ENCODE data around the gene TMEM229B. TPM values are rescaled to one million over a fixed set of nuclear protein-coding genes. Genes with fewer than 3 reads are reported as not detected.

The TMEM229B gene
- total RNA-seq, 1 donor from 2014 or later = 3.7 TPM

DNA sequence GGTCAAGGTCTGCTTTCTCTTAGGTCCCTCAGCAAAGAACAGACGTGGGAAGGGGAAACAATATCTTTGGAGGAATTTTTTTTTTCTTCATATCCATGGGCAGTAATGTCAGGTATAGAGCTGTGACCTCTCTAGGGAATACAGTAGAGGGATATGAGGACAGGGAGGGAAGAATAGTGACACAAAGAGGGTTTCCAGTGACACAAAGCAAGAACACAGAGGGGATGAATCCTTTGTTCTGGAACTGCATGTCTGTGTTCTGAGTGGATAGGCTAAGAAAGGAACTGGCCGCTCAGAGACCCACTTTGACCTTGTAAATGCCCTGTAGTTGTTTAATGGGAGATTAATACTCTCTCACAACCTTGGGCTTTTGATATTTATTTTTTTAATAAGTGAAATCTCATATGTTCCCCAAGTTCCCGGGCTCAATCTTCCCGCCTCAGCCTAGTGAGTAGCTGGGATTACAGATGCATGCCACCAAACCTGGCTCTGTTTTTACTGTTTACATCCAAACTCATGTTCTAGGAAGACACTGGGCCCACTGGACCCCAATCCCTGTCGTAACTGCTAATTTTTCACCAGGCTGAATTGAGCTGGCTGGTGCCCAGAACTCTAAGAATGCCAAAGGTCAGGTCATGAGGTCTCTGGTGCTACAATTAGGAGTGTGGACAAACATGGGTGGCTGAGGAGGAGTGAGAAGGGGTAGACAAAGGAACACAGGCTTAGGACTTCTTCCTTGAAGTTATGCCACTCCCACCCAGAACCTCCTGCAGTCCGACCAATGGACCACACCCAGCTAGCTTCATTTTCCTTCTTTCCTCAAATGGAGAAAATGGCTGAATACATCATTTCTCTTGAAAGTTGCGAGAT, 35.5 kb upstream of the TMEM229B start:
- no peak overlapping the region for H3K27ac Mint-ChIP-seq
- peaks cover 51% of the 10 kb centered on the region for H3K27me3 Mint-ChIP-seq
- H3K9me3 Mint-ChIP-seq = no peaks in the 10 kb centered on the region
- ATAC-seq (ENCODE audit: low read depth) = no peak
- TF ChIP-seq, protein P1, sequence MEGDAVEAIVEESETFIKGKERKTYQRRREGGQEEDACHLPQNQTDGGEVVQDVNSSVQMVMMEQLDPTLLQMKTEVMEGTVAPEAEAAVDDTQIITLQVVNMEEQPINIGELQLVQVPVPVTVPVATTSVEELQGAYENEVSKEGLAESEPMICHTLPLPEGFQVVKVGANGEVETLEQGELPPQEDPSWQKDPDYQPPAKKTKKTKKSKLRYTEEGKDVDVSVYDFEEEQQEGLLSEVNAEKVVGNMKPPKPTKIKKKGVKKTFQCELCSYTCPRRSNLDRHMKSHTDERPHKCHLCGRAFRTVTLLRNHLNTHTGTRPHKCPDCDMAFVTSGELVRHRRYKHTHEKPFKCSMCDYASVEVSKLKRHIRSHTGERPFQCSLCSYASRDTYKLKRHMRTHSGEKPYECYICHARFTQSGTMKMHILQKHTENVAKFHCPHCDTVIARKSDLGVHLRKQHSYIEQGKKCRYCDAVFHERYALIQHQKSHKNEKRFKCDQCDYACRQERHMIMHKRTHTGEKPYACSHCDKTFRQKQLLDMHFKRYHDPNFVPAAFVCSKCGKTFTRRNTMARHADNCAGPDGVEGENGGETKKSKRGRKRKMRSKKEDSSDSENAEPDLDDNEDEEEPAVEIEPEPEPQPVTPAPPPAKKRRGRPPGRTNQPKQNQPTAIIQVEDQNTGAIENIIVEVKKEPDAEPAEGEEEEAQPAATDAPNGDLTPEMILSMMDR (IDR thresholded peaks at IDR 0.05) = no peak
- no peak for DNase-seq
- no peaks in the 10 kb centered on the region for H3K36me3 Mint-ChIP-seq (ENCODE audit: low read depth)
- ChIA-PET POLR2A (no interaction called here), CTCF (interaction anchor here (0.8 to 4.9 kb wide), 4 partner anchors 14 to 97 kb away, joined by 3 to 48 read pairs (median 4); no protein-coding TSS in a partner anchor)
- intact Hi-C loops (cut with micrococcal nuclease) = no loop called here
- H3K4me1 Mint-ChIP-seq = peaks cover 3% of the 10 kb centered on the region
- H3K4me3 Mint-ChIP-seq = no peak overlapping the region

DNA sequence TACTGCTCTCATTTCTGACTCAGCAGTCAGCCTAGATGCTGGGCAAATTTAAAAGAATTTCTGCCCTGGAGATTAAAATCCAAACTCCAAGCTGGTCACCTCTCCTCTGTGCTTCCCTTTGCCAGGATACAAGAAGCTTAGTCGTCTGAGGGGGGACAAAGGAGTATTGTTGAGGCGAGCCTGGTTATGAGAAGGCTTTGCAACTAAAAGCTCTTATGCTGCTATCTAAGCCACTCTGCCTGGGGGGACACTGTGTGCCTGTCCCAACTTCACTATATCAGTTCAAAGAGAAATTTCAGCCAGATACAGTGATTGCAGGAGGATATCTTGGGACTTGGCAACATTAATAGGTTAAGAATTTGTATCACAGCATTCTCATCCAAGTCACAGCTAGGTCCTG, 33.7 kb upstream of the TMEM229B start:
- Mint-ChIP-seq H3K36me3 (ENCODE audit: low read depth) (no peaks in the 10 kb centered on the region), H3K27me3 (peaks cover 41% of the 10 kb centered on the region), H3K9me3 (no peaks in the 10 kb centered on the region), H3K4me1 (peaks cover 3% of the 10 kb centered on the region), H3K4me3 (no peak overlapping the region), H3K27ac (no peak overlapping the region)
- no peak for ATAC-seq (ENCODE audit: low read depth)
- ChIA-PET CTCF (no interaction called here), POLR2A (no interaction called here)
- no peak for DNase-seq
- intact Hi-C loops (cut with micrococcal nuclease) = no loop called here
- TF ChIP-seq, protein P1 (IDR thresholded peaks at IDR 0.05) = no peak

- DNase-seq (no peak), ATAC-seq (ENCODE audit: low read depth) (no peak)
- H3K27ac Mint-ChIP-seq = no peak overlapping the region
- H3K36me3 Mint-ChIP-seq (ENCODE audit: low read depth) = no peaks in the 10 kb centered on the region
- peaks cover 33% of the 10 kb centered on the region for H3K27me3 Mint-ChIP-seq
- no peak overlapping the region for H3K4me3 Mint-ChIP-seq
- CTCF ChIA-PET = interaction anchor here (0.8 kb wide), 1 partner anchor 51 kb away, joined by 4 read pairs; no protein-coding TSS in a partner anchor
- TF ChIP-seq, protein P1 (IDR thresholded peaks at IDR 0.05) = no peak
- H3K9me3 Mint-ChIP-seq = no peaks in the 10 kb centered on the region
- H3K4me1 Mint-ChIP-seq = peaks cover 17% of the 10 kb centered on the region
- POLR2A ChIA-PET = no interaction called here
- intact Hi-C loops (cut with micrococcal nuclease) = no loop called here
These were observed 32.0 kb upstream of the TMEM229B start for GRCh38 chr14:67520482-67520881.

DNA sequence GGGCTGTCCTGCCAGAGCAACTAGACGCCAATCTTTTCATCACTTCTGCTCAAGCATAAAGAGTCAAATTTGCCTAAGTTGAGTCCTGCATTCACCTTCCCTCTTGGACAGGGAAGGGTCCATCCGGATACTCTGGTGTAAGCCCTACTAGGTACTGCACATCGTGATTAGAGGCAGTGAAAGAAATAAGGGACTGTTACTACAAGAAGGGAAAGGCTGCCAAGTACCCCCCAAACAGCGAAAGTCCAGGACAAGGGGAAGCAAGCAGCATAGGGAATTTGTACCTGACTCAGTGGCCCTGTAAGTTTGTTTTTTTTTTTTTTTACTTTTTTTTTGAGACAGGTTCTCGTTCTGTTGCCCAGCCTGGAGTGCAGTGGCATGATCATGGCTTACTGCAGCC, 30.9 kb upstream of the TMEM229B start:
- Mint-ChIP-seq H3K27ac (no peak overlapping the region), H3K4me3 (no peak overlapping the region), H3K9me3 (no peaks in the 10 kb centered on the region), H3K4me1 (peaks cover 21% of the 10 kb centered on the region), H3K27me3 (peaks cover 26% of the 10 kb centered on the region), H3K36me3 (ENCODE audit: low read depth) (no peaks in the 10 kb centered on the region)
- TF ChIP-seq, protein P1 (IDR thresholded peaks at IDR 0.05) = no peak
- intact Hi-C loops (cut with micrococcal nuclease) = loop anchor here (1.0 kb wide), 1 partner anchor 9 kb away; no protein-coding TSS in a partner anchor
- ATAC-seq (ENCODE audit: low read depth) = no peak
- ChIA-PET POLR2A (no interaction called here), CTCF (no interaction called here)
- no peak for DNase-seq

DNA sequence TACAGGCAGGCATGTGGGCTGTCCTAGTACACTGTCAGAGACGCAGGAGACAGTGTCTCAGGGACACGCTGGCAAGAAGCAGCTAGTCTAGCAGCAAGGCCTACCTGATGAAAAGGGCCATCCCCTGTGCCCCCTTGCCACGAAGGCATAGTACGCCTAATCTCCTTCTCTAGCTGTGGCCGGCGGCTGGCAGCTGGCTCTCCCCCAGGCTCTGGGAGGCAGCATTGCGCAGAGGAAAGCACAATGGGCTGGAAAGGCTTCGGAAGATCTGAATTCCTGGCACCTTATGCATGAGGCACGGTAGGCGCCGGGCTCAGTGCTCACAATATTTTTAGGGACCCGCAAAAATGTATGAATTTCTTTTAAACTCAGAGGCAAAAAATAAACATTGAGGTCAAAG, 28.6 kb upstream of the TMEM229B start:
- DNase-seq (no peak), ATAC-seq (ENCODE audit: low read depth) (no peak)
- ChIA-PET POLR2A (interaction anchor here (2.7 kb wide), 1 partner anchor 29 kb away, joined by 11 read pairs; the partner anchor contains the start of gene TMEM229B), CTCF (interaction anchor here (0.7 to 1.1 kb wide), 3 partner anchors 10 to 89 kb away, joined by 3 to 4 read pairs (median 4); no protein-coding TSS in a partner anchor)
- TF ChIP-seq, protein P1 (IDR thresholded peaks at IDR 0.05) = no peak
- Mint-ChIP-seq H3K36me3 (ENCODE audit: low read depth) (no peaks in the 10 kb centered on the region), H3K4me1 (peaks cover 41% of the 10 kb centered on the region), H3K9me3 (no peaks in the 10 kb centered on the region), H3K4me3 (no peak overlapping the region), H3K27me3 (peaks cover 8% of the 10 kb centered on the region), H3K27ac (no peak overlapping the region)
- intact Hi-C loops (cut with micrococcal nuclease) = no loop called here

All from activated B cell treated with CpG ODN at 0.5 μM for 24 hours (primary cell).